T1000 (cell line): Measurements from ENCODE around the gene HINT3.
"Not testable (repeated sequence)": the region's sequence is repeated elsewhere in the genome, so short reads cannot be mapped to it uniquely, and the experiment has no call there.

ENCODE experiments used
- DNase-seq: peaks from one replicate; lab custom pipeline; 2025; ENCODE audit warnings: mixed read lengths; lab: John Stamatoyannopoulos, UW

Gene HINT3

DNA sequence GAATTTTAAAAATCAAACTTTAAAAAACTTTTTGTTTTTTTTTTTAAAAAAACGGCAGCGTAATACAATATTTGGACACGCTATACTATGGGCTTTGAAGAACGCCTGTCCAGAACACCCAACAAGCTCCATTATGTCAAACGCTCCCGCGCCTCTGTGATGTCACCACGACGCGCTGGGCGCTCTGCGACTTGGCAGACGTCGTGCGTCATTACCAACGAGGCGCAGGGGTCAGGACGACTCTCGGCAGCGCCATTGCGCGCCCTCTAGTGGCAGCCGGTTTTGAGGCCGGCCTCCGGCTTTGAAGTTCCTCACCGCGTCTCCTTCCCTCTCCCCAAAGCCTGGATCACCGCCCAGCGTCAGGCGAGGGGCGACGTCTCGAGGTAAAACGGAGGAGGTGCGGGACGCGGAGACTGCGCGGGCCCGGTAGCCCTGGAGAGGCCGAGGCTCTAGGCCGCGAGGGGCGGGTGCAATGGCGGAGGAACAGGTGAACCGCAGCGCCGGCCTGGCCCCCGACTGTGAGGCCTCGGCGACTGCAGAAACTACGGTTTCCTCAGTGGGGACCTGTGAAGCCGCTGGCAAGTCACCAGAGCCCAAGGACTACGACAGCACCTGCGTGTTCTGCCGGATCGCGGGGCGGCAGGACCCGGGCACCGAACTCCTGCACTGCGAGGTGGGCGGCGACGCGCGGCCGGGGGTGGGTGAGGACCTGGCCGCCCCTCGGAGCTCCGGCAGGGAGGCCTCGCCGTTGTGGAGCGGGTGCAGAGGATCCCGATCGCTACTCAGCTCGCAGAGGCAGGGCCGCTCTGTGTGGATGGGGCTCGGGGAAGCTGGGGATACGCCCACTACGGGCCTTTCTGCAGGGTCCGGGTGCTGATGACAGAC is at the start of gene HINT3:
Gene HINT3, plus strand, starts transcription at position 265 of the 885 bp plus-strand sequence. Its CDS starts 208 bp downstream, at position 473.
- peak; percentile 93 for DNase-seq

DNA sequence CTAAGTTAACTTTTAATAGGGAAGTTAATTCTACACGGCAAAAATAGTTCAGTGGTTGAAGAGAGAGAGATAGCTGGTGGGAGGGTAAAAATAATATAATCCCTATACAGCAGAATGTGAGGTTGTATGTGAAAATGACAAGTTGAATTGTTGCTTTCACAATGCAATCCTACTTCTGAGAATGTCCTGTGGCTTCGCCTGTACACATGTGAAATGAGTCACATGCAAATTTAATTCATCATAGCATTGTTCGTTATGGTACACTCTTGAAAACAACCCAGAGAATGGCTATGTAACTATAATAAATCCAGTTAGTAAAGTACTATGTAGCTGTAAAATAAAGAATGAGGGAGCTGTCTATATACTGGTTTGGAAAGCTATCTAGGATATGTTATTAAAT is 46.0 kb upstream of the HINT3 start:
- no peak for DNase-seq

DNA sequence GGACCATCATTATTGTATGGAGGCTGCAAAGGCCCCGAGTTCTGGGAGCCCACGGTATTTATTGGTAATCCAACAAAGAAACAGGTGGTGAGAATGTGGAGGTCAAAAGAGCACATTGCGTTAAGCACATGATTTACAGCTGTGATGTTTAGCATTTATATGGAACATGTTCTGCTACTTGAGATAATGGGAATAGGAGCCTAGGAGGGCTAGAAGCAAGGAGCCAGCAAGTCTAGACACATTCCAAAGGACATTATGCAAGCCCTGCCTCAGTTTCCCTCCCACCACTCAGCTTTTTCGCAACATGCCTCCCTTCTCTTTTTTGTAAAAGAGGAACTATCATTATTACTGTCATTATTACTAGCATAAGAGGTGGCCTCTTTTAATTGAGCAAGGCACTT is 45.5 kb upstream of the HINT3 start:
- not testable (repeated sequence) for DNase-seq

DNA sequence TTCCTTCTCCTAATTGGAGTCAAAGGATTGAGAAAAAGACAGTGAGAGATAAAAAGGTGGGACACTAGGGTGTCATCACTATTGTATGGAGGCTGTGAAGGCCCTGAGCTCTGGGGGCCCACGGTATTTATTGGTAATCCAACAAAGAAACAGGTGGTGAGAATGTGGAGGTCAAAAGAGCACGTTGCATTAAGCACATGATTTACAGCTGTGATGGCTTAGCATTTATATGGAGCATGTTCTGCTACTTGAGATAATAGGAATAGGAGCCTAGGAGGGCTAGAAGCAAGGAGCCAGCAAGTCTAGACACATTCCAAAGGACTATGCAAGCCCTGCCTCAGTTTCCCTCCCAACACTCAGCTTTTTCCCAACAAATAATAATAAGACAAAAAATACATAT is 44.1 kb upstream of the HINT3 start:
- not testable (repeated sequence) for DNase-seq

DNA sequence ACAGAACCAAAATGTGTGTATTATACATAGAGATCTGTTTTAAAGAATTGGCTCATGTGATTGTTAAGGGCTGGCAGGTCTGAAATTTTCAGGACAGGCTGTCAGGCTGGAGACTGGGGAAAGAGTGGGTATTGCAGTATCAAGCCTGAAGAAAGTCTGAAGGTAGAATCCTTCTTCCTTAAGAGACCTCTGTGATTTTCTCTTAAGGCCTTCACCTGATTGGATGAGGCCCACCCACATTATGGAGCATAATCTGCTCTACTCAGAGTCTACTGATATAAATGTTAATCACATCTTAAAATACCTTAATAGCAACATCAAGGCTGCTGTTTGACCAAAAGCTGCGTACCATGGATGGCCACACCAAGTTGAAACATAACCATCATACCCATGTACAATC is 43.4 kb upstream of the HINT3 start:
- no peak for DNase-seq

DNA sequence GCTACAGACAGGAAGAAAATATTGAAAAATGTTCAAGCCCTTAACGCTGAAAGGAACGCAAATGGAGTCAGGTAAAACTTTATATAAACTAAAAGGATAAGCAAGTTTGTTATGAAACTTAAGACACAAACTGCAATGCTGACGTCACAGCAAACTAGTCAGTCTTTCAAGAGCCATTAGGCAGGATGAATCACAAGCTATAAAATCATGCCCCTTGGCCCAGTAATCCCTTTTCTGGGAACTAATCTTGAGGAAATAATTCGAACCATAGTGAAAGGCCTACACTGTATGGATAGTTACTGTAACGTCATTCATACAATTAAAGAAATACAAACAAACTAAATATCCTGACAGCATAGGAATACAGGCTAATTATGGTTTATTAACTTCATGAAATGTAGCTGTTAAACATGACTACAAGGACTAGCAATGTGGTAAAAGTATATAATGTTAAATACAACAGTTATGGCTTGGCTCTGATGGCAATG is 42.7 kb upstream of the HINT3 start:
- peak; percentile 54 for DNase-seq

DNA sequence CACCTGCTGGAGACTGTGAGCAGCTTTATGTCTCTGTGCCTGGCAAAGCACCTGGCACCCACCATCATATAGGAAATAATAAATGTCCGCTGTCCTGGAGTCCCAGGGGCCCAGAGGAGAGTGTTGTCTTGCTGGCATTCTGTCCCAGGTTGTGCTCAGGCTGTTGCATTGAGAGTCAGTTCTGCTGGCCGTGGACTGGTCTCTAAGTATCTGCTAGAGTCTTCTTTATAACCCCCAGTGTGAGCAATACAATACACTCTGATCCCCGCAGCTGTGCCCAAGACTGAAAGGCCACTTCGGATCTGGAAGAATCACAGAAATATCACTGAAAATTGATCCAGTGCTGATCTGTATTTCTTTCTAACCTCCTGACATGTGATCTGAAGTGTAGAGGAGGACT is 38.3 kb upstream of the HINT3 start:
- no peak for DNase-seq

DNA sequence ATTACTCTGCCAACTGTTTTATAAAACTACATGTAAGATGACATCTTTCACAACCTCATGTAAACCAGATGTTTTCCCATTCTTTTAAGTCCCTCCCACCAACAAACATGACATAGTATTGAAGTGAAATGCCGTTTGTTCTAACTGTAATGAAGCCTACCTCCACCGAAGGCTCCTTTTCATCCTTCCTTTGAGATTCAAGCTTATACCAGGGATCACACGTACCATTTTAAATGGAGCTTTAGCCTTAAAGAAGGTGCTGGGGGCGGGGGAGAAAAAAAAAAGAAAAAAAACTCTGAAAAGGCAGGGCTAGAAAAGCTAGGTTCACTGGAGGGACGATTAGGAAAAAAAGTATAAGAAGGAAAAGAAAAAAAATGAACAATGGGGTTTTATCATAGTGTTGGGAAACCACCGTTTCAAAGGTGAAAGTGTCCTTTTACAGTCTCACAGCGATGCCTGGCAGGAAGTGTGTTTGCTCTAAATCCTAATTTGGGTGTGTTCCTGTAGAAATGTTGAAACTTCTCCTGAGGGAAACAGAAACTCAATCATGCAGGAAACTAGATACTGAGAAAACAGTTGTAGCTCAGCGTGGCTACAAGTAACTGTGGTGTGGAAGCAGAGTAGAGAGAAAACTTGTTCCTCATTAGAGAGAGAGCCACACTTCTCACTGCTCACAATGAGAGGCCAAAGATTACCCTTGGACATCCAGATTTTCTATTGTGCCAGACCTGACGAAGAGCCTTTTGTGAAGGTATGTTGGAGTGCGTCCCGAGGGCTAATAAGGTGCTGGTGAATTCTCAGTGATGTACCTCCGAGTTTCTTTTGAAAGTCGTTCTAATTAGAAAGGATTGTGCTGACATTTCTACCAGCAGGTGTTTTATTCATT is 37.6 kb upstream of the HINT3 start:
- no peak for DNase-seq

DNA sequence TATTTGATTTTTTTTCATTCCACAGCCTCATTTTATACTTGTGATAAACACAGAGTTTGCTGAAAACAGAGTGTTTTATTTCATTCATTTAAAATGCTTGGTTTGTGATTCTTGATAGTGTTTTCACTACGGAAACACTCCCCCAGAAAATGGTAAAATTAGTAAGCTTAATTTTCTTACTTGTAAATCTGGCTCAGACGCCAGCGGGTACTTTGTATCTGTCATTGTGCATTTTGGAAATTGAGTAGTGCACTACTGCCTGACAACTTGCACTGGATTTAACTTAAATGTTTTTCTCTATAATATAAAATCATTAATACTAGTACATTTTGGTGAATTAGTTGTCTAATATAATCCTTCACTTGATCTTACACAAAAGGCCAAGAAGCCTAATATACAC is 37.0 kb upstream of the HINT3 start:
- no peak for DNase-seq

DNA sequence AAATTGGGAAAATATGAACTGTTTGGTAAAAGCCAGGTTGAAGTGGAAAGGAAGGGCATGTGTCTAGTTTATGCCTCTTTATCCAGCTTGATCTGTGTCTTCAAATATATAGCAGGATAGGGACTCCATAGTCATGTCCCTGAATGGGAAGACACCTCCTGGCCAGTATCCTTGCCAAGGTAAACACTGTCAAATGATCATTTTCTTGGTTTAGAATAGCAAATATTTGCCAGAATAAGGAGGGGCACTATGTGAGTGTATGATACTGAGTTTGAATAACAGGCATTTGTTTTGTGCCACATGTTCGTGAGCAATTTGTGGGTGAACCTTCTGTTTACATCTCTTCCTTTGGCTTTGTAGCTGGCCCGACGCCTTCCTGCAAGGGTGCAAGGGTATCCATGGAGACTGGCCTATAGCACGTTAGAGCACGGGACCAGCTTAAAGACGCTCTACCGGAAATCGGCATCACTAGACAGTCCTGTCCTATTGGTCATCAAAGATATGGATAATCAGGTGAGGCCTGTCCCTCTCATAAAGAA is 34.2 kb upstream of the HINT3 start:
- DNase-seq, result no peak

DNA sequence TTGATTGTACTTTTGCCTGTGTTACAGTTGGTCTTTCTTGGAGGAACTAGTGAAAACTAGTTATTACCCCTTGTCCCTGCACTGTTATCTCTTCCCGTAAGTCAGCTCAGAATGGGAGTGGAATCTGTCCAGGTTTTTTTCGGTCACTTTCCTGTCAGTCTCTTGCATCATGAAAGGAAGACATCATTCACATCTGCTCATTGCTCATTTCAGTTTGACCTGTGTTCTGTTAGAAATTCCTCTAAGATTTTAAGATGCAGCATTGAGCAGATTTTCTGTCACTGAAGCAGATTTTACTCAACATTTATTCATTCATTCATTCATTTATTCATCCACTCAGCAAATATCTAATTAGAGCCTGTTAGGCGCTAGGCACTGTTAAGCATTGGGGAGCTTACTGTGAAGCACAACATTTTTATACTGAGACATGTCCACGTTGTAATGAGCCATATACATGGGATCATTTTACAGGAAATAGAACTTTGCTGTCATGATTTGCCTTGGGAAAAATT is 33.1 kb upstream of the HINT3 start:
- DNase-seq, result no peak

DNA sequence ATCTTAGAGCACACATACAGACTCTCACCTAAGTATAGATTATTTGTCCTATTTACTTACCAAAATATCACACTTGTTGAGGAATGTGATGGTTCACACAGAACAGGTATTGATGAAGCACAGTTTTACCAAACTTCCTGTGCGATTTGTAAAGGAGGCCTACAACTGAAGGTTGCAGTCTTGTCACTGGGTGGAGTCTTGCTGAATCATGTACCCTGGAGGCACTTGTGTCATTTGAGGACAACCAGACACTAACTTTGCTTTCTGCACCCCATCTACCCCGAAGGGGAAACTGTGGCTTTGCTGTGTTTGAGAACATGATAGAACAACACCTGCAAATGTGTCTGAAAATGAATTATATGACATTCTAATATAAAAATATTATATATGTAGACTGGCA is 32.4 kb upstream of the HINT3 start:
- DNase-seq, result no peak

DNA sequence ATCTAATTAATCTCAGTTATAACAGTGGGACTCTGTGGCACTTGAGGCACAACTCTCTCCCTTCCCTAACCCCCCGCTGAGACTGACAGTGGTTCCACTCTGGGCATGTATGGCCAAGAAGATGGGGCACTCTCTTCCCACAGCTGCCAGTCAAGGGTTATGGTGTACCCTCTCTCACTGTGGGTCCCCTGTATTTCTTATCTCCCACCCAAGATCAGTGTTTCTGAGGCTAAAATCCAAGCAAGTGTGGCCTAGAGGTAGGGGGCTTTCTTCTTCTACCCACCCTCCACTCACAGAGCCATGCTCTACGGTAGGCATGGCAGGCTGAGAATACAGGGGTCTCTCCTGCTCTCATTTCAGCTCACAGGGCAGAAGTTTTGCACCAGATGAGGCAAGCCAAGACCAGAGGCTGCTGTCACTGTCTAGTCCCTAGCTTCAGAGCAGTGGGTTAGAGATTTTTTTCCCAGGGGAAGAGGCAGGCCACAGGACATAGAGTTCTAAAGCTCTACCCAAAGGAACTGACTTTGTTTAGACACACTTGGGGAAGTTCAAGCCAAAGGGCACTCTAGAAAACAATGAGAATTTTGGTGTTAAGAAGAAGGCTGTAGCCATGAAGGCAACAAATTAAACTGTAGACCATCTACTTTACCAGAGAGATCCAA is 31.7 kb upstream of the HINT3 start:
- no peak for DNase-seq

DNA sequence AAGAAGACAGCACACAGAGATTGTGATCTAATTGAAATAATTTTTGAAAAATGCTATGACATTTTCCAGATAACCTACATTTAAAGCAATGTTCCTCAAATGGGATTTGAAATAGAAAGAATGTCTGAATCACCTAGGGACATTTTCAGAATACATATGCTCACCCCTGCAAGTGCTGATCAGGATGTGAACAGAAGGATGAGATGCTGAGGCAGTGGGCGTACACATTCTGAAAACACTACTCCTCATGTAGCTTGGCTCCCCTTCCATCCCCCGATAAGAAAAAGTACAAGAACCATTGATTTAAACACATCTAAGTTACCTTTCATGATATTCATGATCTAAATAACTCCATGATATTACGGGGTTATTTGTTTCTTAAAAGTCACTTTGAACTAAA is 29.9 kb upstream of the HINT3 start:
- DNase-seq, result no peak

DNA sequence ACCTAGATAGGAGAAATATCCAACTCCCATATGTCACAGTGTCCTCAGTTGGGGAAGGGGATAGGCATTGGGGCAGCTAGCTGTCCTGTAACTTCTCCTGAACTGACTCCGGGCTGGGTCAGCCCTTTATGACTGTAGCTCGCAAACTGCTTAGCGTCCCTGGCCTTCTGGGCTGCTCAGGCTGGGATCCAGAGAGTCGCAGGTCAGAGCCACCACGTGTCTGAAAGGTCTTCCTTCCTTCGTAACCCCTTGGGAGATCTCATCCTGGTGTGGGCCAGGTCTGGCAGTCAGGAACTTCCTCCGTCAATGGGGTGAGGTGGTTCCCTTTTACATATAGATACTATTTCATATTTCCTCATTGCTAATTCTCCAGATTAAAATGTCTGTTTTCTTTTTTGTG is 28.8 kb upstream of the HINT3 start:
- DNase-seq, result no peak

DNA sequence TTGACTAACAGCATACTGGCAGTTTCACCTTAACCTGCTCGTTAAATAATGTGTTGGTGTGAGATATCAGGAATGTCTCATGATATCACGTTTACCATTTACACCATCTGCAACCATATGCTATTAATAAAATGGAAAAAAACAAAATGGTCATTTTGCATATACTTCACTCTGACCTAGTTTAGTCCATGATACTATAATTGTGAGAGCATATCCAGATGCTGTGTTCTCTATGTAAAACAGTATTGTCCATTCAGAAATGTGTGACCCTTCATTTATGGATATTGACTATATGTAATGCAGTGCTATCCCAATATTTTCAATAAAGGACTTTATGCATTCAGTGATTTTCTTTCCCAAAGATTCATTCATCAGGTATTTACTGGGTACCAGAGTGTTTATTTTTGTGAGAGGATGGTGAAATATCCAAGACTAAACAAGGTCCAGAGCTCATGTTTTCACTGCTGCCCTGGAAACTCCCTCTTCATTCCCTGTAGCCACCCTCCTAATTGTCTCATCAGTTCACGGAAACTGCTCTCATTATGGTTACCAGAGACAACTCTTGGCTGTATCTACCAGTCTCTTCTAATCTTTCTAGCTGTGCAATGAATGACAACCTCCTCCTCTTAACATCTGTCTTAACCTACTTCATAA is 25.7 kb upstream of the HINT3 start:
- no peak for DNase-seq

DNA sequence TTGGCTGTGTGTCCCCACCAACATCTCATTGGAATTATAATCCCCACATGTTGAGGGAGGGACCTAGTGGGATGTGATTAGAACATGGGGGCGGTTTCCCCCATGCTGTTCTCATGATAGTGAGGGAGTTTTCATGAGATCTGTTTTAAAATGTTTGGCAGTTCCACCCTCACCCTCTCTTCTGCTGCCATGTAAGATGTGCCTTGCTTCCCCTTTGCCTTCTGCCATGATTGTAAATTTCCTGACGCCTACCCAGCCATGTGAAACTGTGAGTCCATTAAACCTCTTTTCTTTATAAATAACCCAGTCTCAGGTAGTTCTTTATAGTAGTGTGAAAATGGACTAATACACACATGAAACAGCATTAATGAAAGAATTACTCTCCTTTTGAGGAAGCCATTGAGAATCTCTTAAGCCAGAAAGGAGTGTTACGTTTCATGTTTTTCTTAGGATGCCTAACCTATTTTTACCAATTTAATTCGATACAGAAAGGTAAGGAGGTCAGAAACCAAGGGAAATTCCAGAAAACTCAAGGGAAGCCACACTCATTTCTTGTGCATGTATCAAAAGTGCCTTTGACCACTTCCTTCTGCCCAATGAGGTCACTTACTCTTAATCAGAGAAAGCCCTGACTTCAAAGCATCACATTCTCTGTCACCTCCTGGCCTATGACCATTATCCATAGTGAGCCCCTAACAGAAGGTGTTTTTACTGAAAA is 24.7 kb upstream of the HINT3 start:
- no peak for DNase-seq

DNA sequence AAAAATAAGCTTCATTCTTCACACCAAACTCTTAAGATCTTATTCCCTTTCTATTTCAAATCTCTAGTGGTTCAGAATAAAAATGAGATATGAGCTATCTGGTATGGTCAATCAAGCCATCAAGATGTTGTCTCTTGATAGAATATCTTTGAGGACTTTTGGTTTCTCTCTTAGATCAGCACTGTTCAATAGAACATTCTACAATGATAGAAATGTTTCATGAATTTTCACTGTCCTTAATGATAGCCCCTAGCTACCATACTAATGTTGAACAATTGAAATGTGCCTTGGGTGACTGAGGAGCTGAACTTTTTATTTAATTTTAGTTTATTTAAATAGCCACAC is 24.1 kb upstream of the HINT3 start:
- no peak for DNase-seq

DNA sequence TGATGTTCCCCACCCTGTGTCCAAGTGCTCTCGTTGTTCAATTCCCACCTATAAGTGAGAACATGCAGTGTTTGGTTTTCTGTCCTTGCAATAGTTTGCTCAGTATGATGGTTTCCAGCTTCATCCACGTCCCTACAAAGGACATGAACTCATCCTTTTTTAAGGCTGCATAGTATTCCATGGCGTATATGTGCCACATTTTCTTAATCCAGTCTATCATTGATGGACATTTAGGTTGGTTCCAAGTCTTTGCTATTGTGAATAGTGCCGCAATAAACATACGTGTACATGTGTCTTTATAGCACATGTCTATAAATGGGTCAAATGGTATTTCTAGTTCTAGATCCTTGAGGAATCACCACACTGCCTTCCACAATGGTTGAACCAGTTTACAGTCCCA is 21.1 kb upstream of the HINT3 start:
- DNase-seq, result not testable (repeated sequence)

DNA sequence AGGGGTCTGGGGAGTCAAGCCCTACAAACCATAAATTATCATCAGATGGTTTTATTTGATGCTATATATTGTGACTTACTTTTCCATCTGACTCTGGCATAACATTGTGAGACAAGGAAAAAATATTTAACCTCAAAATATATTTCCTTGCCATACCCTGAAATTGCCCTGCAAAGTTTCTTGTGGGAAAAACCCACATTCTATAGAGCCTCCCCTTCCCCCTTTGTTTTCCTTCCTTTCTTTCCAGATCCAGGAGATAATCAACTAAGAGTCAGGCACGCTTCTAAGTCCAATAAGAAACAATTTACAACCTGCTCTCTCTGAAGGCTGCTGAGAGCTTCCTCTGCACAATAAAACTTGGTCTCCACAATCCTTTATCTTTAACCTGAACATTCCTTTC is 17.5 kb upstream of the HINT3 start:
- DNase-seq, result no peak

DNA sequence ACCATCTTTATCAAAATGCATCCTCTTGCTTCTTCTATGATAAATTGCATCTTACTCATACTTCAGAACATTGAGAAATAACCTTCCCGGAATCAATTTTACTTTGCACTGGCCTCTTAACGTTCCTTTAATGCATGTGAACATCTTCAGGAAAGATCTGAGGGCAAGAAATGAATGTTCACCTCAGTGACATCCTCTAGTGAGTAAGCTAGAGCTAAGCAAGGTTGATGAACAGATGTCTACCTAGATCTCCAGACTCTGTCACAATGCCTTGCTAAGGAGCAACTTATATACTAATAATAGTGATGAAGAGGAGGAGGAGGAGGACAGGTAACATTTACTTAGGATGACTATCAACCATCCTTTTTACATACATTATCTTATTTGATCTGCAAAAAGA is 16.8 kb upstream of the HINT3 start:
- no peak for DNase-seq
